ELR (cell line): Measurements from ENCODE around the gene TSTD1.

ENCODE experiments used
- DNase-seq: peaks from one replicate; pipeline ENCODE4 v3.0.0-alpha.2; 2015; ENCODE audit warnings: low read depth

Gene TSTD1, protein sequence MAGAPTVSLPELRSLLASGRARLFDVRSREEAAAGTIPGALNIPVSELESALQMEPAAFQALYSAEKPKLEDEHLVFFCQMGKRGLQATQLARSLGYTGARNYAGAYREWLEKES

DNA sequence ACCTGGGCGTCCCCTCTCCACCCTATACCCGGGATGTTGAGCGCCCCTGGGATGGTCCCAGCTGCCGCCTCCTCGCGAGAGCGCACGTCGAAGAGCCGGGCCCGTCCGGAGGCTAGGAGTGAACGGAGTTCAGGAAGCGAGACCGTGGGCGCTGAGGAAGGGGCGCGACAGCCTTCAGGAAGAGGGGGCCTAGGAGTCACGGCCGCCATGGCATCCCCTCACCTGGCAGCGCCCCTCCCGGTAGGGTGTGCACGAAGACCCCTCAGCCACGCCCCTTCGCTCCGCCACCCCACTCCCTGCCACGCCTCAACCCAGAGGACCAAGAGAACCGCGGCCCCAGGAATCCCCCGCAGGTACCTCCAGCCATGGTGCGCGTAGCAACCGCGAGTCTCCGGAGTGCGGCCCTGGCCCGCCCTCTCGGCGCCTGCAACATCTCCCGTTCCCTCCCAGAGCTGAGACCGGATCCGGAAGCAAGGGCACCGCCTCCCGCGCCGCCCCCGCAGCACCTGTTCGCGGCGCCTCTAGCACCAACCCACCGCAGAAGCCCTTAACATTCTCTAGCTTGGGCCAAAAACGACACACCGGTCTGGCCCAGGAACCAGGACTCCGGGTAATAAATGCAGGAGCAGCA, at the start of gene TSTD1:
TSTD1 (minus strand) TSS at position 442 of the 631 bp plus-strand sequence; CDS start at position 367, 75 bp downstream.
- DNase-seq, result no peak

DNA sequence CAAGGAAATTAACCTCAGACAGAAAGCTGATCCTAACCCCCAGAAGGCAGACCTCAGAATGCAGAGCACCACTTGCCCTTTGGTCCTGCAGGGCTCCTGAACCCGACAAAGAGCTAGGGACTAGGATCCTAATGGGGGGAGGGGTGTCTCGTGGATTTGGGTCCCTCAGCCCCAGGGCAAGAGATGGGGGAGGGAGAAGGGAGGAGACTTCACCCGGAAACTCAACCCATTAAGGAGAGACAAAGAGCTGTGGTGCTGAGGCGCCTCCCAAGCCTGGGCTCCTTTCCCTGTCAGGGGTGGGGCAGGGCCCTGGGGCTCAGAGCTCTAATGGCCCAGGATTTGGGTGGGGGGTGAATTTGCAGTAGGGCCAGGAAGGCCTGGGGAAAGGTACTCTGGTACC, 47.7 kb upstream of the TSTD1 start:
- DNase-seq, result no peak

DNA sequence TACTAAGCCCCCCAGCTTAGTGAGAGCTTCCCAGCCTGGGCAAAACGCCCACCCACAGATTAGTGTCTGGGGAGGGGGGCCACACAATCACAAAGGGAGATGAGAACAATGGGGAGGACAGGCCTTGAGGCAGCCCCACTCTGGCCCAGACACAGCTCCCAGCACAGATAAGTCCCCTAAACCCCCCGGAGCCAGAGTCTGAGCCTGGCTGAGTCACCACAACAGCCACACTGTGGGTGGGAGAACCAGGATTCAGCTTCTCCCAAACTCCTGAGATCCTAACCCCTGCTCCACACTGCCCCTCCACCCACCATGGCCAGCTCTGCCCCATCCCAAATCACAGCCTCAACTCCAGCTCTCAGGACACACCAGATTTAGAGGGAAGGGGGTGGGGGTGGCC, 46.4 kb upstream of the TSTD1 start:
- peak; percentile 61 for DNase-seq

DNA sequence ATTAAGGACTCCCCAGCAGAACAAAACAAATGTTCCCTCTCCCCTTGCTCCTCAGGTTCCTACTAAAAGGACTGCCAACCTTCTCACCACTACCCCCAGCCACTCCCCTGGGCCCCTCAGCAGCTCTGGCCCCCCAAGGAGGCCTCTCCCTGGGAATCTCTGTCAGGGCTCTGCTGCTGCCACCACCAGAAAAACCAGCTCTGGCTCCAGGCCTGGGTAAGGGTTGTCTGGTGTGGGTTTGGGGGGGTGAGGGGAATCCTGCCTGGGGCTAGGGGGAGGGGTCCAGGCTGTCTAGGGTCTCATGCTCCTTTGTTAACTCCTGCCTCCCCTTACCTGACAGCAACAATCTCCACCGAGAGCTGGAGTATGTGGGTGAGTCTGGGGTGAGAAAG, 45.8 kb upstream of the TSTD1 start:
- no peak for DNase-seq

DNA sequence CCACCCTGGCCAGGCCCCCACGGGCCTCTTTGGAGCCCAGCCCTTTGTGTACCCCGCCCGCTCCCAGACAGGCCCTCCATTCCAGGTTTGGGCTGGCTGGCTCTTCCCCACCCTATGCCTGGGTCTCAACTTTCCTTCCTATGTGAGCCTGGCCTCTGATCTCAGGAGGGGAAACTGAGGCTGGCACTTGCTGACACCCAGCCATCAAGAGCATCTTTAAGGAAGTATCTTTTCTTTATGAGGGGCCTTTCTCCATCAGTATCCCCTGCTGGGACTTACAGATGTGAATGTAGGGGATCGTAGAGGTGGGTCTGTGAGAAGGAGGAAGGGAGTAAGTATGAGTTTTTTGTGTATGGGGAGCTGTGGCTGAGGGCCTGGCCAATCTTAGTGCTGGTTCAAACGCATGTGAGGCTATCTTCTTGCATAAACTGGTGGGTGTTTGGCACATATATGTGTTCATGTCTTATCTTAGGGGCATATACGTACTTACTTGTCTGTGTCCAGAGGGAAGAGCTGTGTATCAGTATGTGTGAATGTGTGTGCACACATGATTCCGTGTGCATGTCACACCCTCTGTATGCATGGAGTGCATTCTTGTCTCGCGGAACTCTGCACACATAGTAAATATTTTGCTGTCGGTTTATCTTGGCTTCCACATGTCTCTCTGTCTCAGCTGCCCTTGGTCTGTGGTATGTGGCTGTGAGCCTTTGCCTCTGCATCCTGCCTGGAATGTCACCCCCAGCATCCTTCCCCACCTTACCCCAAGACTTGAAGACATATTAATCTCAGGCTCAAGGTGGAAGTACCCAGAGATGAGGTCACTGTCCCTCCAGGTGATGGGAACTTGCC, 45.2 kb upstream of the TSTD1 start:
- no peak for DNase-seq

DNA sequence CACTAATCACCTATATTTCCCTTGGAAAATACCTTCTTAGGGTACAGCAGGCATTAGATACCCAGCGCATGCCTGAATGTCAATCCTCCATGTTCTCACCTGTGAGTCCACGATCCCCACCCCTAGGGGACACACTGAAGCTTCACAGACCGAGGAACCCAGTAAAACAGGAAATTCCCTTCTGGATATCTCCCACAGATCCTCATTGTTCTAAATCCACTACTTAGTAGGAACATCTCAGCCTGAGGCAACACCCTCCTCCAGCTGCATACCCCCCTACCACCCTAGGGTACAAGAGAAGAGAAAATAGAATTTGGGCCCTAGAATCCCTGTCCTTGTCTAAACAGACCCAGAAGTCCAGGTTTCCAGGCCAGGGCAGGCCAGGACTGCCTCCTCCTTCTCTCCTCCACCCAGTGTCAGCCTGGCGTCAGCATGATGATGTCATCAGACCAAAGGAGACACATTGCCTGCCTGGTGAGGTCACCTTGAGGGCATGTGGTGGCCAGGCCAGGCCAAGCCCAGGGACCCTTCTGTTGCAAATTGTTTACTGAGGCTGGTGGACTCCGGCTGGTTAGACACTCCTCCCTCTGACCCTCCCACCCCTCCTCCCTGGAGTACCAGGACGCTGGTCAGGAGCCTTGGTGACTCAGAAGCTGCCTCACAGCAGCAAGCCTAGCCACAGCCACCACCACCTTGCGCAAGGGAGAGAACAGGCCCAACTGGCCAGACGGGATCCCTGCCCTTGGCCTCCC, 44.4 kb upstream of the TSTD1 start:
- DNase-seq, result peak; percentile 97

DNA sequence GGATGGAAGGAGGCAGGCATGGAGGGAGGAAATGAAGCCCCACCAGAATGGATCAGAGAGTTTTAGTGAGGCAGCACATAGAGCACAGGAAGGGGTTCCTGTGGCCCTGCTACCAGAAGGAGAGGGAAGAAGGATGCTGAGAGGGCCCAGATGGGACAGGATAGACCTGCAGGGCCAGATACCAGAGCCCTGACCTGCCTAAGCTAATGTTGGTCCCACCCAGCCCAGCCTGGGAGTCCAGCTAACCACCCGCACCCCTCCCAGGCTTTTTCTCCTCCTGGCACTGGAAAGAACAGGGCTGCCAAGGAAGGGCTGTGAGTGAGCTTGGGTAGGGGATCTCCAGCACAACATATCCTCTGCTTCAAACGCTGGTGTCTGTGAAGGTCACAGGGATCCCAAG, 43.7 kb upstream of the TSTD1 start:
- DNase-seq, result no peak

DNA sequence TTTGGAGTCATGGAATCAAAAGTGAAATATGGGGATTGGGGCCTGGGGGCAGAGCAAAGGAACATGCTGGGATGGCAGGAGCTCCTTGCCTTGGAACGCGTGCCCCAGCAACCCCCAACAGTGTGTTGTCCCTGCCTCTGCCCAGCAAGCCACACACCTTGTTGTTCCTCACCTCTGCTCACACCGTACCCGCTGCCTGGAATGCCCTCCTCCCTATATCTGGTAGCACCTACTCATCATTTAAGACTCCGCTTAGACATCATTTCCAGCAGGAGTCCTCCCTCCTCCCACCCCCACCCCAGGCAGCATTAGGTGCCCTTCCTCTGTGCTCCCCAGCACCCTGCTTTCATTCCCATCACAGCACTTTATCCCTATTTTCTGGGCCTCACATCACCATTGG, 42.8 kb upstream of the TSTD1 start:
- DNase-seq, result no peak

DNA sequence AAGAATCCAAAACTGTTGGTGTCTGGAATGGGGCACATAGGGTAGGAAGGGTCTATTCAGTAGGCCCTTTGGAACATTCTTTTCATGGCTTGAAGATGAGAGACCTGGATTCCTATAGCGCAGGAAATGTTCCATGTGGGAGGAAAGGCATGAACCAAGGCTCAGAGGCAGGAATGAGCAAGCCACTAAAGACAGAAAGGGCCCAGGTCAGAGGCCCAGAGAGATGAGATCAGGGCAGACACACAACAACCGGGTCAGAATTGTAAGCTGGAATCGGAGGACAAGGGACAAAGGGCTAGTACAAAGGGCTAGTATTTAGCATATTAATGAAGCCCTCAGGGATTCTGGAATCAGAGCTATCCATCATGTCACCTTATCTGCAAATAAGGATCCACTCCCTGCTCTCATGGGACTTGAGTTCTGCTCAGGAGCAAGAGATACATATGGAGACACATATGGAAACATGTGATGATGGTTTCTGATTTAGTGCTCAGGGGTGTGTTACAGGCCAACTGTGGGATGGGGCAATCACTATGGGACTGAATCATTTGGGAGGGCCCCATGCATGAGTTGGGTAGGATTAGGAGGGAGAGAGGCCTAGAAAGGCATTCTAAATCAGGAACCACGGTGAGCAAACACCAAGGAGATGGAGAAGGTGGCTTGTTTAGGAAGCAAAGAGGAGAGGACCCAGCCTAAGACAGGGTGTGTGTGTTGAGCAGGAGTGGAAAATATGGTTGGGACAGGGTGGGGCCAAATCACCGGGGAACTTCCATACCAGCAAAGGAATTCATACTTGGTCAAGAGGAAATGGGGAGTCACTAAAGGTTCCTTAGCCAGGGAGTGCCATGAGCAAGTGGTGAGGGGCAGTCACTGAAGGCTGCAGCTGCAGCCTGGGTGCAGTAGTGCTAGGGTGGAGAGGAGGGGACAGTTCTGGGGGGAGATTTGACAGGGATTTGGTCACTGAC, 42.0 kb upstream of the TSTD1 start:
- DNase-seq, result peak; percentile 25

DNA sequence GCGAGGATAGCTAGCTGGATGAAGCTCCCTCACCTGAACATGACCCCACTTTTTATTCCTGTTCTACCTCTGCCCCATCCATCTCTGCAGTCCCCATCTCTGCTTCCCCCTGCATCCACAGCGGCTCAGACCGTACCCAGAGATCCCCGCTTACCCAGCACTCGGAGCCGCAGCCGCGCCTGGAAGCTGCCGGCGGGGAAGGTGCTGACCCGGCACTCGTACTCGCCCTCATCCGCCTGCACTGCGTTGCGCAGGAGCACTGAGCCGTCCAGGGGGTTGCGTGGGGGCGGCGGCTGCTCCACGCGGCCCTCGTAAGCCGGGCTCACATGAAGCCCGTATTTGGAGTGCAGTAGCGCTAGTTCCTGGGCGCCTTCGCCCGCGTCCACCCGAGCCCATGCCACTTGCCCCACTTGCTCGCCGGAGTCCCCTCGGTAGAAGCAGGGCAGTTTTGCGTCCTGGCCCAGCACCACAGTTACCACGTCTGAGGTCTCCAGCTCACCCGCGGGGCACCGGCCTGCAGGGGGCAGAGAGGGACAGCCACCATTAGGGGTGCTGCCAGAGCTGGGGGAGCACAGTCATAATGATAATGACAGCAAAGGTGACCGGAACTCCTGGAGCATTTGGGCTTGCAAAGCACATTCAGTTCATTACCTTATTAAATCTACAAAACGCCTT, 40.8 kb upstream of the TSTD1 start:
- DNase-seq, result no peak

DNA sequence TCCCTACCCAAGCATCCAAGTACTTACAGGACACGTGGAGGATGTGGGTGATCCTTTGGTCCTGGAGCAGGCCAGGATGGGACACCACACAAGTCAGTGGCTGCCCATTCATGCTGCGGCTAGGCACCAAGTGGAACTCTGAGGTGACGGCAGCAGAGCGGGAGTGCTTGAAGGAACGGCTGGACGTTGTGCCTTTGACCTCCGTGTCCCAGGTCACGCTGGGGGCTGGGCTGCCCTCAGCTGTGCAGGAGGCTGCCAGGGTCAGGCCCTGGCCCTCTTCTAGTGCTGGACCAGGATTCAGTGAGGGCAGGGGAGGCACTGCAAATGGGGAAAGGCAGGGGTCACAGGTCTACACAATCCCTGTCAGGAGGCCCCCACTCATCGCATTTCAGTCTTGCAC, 38.7 kb upstream of the TSTD1 start:
- DNase-seq, result no peak

DNA sequence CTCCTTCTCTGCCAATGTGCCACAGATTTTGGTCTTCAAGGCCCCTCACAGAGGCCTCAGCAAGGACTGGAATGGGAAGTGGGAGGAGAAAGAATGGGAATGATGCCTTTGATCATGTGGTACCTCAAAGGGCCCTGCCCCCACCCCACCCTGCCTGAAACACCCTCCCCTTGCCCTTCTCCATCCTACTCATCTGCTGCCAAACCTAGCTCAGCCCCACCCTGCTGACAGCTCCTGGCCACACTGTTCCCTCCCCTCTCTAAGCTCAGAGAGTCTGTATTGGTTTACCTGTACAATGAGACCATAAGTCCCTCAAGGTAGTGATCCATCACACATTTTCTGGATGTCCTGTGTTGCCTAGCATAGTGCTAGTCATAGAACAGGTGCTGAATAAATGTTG, 37.6 kb upstream of the TSTD1 start:
- DNase-seq, result no peak

DNA sequence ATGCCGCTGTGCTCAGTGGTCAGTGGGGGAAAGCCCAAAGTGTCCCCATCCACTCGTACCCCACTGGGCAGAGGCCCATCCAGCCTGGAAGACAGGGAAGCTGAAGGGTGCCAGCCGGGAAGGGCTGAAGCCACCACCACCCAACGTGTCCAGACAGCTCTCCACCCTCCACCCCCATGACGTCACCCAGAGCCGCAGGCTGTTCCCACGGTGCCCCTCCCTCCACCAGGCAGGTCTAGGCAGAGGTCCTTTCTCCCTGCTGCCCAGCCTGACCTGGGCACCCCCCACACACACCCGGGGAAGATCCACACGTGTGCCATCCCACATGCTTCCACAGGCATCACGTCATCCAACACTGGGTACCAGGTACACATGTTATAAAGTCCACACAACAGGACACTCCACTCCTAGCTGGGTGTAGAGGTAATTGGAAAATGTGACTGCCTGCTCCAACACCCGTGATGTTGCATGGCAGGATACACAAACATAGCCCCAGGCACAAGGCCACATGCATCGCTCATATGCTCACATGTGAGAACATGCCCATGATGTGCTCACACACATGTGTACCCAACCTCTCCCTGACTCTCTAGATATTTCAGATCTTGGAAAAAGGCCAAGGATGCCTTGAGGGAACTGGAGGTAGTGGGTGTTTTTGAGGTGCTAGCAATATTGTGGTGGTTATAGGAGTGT, 36.1 kb upstream of the TSTD1 start:
- DNase-seq, result no peak

DNA sequence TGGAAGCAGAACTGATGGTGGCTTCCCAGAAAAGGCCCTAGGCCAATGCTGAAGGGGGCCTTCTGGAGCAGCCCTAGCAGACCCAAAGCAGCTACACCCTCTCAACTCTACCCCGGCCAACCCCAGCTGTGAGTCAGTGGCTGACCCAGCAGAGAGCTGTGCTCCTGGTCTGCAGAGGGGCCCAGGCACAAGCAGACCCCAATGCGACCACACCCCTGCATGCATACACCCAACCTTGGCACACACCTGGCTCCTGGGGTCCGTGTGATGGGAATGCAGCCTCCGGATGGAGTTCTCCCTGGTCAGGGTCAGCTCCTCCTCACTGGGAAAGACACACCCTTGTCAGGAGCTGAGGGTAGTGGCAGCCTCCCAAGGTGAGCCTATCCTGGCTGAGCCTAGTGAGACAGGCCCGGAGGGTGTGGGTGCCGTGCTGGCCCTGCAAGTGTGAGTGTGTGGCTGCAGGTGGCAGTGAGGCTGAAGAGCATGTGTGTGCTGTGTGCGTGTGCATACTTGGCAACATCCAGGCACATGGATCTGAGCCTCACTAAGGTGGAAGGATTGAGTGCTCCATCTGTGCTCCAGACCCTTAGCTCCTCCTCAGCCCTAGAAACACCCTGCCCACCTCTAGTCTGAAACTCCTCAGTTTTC, 34.8 kb upstream of the TSTD1 start:
- no peak for DNase-seq

DNA sequence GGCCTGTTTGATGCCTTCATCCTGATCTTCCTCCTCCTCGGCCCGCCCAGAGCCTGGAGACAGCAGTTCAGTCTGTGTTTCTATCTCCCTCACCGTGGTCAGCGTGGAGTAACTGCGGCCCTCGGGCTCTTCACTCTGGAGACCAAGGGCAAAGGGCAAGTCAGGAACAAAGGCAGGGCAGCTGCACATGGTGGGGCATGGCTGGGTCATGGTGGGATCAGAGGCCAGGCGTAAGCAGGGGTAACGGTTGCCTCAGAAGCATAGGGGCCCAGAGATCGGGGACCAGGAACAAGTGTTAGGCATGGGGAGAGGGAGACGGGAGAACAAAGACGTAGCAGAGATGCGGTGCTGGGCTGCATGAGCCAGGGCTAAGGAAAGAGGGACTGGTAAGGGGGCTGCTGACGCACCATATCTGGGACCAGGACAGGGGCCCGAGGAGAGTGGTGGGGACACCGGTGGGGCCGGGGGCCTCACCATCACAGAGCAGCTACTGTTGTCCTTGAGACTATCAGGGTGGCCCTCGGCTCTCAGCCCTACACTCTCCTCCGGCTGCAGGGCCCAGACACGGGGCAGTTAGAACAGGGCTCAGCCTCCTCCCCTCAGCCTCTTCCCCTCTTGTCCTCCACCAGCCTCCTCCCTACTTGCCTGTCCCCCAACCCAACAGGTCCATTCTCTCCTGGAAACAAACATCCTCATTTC, 34.1 kb upstream of the TSTD1 start:
- no peak for DNase-seq

DNA sequence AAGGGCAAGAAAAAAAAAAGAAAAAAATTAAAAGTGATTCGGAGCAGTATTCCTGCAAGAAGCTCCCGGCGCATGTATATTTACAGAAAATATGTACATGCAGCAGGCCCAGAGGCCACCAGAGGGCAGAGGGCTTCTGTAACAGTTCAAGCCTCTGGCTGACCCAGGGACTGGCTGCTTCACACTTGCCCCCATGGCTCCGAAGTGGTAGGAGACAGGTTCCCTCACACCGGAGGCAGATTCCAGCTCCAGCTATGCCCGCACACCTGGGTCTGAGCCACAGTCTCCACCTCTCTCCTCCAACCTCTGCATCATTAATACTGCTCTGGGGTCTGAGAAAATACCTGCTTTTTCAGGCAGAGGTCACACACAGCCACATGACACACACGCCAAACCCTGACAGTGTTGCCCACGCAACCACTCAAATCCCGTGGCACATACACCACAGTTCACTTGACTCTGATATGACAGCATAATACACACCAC, 33.2 kb upstream of the TSTD1 start:
- DNase-seq, result peak; percentile 69

DNA sequence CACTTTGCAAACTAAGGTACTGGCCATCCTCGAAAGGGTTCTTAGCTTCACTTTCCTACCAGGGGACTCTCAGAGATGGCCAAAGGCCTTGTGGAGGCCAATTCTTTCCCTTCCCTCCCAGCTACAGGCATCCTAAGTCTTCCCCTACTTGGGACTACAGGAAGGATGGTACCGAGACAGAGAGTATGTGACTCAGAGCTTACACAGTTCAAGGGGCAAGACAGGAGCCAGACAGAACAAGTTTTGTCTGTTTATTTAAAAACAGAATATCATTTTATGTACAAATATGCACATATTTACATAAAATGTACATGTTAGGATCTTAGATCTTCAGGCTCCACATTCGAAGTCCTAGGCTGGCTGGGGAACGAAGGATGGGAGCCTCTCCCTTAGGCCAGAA, 32.0 kb upstream of the TSTD1 start:
- peak; percentile 54 for DNase-seq

DNA sequence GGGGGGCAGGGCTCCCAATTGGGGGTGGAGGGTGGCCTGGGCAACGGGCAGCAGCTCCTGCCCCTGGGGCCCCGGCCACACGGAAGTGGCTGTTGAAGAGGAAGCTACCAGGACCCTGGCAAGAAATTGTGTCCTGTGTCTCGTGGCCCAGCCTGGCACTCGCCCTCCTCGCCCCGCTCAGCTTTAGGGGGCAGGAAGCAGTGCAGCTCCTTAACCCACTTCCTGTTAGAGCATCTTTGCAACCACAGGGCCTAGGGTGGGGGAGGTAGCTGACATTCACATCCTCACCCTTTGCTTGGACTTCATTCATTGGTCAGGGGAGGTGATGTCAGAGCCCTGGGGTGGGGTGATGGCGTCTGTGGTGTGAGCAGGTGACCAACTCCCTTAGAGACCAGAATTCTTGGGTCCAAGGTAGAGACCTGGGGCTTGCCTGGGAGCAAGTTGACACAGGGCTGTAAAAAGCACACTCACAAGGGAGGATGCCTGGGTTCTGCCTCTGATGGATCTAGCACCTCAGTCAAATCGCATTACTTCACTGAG, 31.0 kb upstream of the TSTD1 start, which contains the start of gene ARHGAP30:
ARHGAP30 (minus strand) TSS at position 161 of the 540 bp plus-strand sequence. CDS start 267 bp downstream, outside the sequence.
- no peak for DNase-seq

DNA sequence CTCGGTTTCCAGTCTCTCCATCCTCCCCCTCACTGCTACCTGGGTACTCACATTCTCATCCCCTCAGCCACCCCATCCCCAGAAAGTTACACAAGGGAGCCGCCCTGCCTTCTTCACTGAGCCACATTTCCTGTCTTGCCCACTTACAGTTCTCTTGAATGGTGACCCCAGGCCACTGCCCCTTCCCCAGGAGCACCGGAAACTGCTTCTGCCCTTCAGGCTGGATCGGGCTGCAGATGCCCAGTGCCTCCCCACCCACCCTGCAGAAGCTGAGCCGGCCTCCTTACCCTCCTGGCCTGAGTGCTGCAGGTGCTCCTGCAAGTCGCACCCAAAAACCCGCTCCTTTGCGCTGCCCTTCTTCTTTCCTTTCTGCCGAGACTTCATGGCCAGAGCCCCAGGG, 30.5 kb upstream of the TSTD1 start:
- no peak for DNase-seq
